GM18508 (cell line): ENCODE data around the gene AIP.
"Not testable (repeated sequence)": the region's sequence is repeated elsewhere in the genome, so short reads cannot be mapped to it uniquely, and the experiment has no call there.

ENCODE experiments used
- ATAC-seq: cut with Tn5 transposase; IDR thresholded peaks from one replicate; pipeline ENCODE4 v1.9.1; 2021; ENCODE audit warnings: moderate number of reproducible peaks; ENCODE audit not compliant: insufficient read depth, unreplicated experiment

The AIP gene

DNA sequence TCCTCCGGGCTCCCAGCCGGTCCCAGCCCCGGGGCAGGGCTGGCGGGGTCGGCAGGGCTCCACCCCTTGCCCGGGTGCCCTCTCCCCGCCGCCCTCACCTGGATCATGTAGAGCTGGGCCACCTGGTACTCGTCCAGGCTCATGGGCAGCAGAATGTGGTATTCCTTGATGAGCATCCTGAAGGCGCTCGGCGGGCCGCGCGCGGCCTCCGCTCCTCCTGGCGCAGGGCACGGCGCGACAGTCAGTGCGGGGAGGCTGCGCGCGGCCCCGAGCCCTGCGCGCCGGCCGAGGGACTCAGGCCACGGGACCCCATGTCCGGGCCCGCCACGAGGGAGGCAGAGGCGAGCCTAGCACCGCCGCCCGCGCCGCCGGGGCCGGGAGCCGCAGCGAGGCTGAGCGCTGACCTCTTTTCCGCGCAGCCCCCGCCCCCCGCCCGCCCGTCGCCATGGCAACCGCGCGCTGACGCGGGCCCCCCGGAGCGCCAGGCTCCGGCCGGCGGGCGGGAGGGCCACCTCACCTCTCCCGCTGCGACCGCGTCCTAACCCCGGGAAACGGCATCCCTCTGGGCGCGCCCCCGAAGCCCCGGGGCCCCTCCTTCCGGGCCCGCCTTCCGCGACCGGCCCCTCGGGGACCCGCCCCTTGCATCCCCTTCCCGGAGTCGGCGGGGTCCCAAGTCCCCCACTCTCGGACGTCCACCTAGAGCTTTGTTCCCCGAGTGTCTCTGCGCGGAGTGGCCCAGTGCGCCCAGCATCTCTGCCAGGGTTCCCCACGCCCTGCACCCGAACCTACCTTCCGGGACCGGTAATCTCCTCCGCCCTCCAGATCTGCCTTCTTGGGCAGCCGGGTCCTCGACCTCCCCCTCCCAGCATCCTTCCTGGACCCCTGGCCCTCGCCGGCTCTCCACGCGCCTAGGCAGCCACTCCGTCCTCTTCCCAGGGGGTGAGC, 21.5 kb downstream of the AIP start:
- no peak for ATAC-seq

DNA sequence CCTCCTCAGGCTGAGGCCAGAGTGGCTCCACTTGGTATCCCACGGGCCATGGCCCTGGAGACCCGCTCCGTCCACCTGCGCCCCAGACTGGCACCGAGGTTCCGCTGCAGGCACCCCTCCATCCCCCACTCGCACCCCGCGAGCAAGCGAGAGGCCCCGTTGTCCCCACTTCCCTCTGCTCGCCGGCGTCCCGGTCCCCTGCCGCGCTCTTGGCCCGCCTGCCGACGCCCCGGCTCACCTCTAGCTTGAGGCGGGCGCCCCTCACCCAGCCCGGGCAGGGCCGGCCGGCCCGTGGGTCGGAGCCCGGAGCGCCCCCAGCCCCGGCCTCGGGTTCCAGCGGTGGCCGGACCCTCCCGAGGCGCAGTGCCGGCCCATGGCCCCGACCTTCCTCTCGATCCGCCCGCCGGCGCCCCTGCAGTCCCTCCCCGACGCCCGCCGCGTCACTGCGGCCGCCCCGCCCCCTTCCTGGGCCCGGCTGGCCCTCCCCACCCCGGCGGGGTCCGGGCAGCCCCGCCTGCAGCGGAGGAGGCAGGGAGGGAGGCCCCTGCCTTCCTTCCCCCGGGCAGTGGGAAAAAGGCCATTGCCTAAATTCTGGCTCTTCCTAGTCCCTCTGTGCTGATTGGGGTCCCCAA, 22.2 kb downstream of the AIP start, which contains the start of gene PITPNM1:
TSS of gene PITPNM1 (minus strand) at position 414 of the 632 bp plus-strand sequence. CDS start 1,183 bp downstream, outside the sequence.
- no peak for ATAC-seq

DNA sequence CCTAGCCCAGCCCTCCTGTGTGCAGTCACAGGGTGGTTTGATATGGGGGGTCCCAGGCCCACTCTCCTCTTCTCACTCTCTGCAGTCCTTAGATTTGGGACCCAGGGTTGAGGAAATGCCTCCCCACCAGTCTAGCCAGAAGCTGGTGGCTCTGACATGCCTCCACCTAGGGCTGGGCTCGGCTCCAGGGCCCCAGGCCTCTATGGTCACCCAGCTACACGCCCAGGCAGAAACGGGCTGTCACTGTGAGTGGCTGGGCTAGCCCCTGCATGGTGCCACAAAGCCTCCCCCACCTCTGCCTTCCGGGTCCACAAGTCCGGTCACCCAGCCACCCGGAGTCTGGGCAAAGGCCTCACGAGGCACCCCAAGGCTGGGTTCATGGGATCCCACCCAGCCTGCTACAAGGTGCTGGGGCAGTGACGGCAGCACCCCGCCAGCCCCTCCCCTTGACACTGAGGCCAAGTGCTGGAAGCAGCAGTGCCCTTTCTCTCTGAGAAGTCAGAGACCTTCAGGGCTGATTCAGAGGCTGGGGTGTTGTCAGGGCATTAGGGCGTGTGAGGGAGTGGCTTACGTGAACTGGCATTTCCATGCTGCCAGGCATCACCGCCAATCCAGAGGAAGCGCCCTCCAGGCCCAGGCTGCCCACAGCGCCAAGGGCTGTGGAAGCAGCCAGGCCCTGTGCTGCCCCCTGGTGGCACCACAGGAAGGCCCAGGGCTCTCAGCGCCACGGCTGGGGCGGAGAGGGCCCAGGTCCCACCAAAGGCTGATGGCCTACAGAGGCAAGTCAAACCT, 23.0 kb downstream of the AIP start:
- ATAC-seq = no peak

DNA sequence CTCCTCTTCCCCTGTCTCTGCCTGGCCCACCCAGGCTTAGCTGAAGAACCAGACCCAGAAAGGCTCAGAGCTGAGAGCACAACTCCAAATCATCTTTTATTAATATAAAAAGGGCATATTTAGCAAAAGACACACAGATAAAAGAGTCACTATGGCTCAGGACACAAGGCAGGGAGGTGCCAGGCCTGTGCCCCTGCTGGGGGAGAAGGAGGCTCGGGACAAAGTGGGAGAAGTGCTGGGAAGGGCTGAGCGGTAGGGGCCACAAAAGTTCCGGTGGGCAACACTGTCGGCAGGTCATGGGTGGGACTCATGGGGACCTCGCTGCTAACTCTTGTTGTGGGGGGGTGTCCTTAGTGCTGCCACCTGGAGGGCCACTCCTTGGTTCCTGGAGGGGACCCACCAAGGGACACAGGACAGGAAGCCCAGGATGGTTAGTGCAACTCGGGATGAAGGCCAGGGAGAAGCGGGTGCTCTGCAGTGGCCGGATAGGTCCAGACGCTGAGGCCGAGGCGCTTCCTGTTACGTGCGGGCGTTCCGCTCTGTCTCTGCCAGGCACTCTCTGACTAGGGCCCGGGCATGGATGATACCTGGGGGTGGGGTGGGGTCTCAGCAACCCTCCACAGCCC, 23.7 kb downstream of the AIP start:
- no peak for ATAC-seq

DNA sequence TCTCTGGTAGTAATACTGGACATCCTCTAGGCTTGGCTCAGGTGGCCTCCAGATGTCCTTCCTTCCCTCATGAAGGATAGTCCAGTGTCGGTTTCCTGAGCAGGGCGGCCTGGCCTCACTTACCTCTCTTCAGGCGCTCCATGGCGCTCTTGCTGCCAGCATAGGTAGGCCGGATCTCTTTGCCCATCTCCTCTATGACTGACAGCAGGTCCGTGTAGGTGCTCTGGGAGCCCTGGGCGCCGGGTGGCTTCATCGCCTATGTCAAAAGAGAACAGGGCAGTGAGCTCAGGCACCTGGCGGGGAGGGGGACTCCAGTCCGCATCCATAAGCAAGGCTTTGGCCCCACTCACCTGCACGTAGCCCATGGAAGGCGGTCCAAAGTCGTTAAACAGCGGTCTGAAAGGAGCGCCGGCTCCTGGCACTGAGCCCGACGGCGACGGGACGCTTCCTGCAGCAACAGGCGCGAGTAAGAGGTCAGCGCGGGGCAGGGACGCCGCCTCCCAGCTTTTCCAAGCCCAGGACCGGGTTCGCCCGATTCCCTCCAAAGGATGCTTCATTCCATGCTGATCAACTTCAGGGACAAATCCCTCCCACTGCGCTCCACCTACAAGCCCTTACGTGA, 24.5 kb downstream of the AIP start:
- no peak for ATAC-seq

DNA sequence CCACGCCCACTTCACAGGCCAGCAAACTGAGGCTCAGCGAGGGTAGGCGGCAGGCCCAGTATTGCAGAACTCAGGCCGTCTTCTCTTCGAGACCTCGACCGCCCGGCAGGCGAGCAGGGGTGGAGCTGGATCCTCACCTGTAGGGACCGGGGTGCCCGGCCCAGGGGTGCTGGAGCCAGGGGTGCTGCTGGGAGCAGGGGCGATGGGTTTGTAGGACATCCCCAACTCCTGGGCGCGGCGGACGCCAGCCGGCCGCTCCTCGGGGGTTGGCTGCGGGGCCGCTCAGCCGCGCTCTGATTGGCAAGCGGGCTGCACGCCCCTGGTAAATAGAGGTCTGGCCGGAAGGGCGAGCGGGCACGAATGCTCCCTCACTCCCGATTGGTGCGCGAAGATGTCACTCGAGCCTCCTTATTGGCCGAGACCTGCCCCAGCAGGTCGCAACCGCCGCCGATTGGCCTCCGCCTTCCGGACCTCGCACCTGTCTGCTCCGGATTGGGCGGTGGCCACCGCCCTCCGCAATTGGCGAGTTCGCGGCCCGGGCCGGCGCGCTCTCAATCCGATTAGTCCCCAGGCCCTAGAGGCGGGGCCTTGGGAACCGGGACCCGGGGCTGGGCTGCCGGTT, 25.1 kb downstream of the AIP start, which contains the start of gene CDK2AP2:
TSS of gene CDK2AP2 (minus strand) at position 299 of the 622 bp plus-strand sequence. CDS start at position 219, 80 bp downstream.
- ATAC-seq = peak; percentile 60

DNA sequence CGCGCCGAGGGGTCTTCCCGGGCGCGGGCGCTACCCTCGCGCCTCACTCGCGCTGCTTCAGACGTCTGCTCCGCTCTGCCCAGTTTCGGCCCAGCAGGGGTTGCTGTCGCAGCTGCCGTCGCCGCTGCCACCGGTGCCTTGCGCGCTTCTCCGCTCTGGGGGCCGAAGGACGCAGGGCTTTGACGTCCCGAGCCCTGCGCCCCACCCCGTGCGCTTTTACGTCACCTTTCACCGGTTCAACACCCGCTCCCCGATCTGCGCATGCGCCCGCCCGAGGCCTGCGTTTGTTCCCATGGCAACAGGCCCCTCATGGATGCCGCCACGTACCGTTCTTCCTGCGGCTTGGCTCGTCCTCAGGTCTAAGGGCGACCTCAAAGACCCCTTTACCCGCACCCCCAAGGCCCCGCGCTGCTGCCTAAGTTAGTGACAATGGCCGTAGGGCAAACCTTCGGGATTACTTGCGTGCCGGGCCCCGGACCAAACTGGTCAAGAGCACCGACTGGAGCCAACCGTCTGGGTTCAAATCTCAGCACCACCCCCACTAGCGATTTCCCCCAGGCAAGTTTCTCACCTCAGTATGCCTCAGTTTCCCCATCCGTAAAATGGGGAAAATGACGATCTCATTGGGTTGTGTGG, 25.8 kb downstream of the AIP start:
- peak; percentile 23 for ATAC-seq

DNA sequence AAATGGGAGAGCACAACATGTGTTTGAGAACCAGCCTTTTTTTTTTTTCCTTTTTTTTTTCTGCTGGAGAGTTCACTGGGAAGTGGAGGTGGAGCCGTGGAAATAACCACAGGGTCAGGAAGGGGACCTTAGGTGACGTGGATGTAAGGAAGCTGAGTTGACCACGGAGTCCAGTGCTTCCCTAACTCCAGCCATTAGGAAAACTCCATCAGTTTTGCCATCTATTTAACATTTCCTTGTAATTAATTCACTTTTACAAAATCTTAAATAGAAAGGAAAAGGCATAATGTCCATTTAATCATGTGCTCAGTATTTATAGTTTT, 27.2 kb downstream of the AIP start:
- ATAC-seq = no peak

DNA sequence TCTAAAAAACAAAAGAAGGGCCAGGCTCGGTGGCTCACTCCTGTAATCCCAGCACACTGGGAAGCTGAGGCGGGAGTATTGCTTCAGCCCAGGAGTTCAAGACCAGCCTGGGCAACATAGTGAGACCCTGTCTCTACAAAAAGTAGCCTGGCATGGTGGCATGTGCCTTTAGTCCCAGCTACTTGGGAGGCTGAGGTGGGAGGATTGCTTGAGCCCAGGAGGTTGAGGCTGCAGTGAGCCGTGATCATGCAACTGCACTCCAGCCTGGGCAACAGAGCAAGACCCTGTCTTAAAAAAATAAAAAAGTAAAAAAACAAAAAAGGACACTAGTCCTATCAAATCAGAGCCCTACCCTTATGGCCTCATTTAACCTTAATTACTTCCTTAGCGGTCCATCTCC, 28.7 kb downstream of the AIP start:
- not testable (repeated sequence) for ATAC-seq

DNA sequence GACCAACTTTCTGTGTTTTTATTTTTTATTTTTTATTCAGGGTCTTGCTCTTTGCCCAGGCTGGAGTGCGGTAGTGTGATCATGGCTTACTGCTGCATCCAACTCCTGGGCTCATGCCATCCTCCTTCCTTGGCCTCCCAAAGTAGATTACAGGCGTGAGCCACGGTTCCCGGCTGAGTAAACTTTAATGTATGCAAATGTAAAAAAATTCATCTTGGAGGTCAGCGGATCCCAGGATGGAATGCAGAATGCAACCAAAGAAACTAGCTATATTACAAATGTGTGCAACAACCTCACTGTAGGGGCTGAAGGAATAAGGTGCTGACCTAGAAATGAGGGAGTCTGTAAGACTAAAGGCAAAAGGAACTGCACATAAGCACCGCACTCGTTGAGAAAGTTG, 31.3 kb downstream of the AIP start:
- ATAC-seq = no peak

DNA sequence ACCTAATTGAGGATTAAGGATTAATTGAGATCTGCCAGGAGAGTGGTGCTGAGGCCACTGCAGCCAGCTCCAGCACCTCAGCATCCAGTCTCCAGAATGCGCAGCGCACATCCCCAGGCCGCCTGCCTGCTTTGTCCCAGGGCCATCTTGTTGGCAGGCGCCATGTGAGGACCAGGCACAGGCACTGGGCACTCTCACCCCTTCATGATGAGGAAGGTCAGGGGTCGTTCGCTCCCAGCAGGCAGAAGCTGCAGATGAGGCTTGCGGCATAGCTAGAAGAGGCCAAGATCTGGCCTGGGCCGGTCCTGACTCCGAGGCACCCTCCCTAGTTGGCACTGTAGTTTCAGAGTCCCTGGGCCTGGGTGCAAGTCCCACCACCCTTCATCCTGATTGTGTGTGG, 34.0 kb downstream of the AIP start:
- no peak for ATAC-seq

DNA sequence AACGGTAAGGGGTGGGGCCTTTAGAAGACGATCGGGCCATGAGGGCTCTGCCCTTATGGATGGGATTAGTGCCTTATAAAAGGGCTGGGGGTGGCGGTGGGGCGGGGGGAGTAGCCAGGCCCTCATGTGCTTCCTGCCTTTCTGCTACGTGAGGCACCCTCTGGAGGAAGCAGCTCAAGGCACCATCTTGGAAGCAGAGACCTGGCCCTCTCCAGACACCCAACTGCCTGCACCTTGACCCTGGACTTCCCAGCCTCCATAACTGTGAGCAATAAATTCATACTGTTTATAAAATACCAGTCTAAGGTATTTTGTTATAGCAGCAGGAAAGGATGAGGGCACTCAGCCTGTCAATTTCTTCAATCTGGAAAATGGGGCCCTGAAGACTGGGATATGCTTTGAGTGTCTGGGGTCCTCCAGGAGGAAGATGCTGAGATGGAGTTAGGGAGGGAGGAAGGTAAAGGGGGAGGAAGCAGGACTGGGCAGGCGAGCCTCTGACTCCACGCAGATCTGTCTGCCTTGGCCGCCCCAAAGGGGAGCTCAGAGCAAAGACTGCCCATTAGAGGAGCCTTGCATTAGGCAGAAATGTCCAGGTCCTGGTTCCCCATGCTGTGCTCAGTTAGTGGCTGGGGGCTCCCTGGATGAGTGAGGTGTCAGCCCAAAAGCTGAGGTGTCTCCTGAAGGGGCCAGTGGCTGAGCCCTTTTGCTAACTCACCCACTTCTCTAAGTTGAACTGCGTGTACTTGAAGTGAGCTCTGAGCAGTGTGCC, 35.1 kb downstream of the AIP start:
- ATAC-seq = no peak

DNA sequence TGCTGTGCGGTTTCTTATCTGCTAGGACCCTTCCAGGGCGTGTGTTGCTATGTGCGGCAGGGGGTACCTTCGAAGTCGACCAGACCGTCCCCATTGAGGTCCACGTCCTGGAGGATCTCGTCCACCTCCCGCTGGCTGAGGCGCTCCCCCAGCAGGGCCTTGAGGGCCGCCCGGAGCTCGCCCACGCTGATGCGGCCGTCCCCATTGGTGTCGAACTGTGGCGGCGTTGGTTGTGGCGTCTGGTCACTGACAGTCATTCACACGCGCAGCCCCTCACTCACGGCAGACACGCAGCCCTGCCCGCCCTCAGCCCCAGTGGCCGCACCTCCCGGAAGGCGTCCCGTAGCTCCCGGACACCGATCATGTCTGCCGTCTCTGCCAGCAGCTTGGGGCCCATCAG, 36.9 kb downstream of the AIP start:
- ATAC-seq = no peak

DNA sequence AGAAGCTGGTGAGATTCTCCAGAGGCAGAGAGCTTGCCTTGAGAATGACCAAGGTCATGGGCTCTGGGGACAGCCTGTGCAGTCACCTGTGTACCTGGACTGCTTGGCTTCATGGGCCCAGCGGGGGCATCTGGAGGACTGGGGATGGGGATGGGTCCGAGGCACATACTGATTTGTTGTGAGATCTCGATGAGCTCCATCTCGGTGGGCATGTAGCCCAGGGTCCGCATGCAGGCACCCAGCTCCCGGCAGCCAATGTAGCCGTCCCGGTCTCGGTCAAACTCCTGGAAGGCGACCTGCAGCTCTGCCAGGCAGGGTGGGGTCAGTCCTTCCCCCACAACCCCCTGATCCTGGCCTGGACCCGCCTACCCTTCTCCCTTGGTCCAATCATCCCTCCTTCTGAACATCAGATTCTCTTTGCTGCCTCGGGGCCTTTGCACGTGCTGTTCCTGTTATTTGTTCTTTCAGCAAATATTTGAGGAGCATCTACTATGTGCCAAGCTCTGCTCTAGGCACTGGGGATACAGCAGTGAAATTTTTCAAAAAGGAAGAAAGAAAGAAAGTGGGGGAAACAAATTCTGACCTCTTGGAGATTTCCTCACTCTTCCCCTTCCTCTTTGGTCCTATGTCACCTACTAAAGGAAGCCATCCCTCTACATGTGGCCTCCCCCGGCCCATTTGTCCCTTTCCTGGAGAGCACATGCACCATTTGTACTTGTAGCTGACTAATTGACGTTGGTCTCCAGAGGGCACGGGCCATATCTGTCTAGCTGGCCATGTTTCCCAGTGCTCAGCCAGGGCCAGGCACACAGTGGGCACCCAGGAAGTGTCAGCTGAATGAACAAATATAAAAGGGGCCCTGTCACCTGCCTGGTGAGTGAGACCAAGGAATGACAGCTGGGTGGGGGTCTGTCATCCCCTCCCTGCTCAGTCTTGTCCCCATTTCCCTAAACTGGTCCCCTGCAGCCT, 38.3 kb downstream of the AIP start:
- ATAC-seq = no peak

DNA sequence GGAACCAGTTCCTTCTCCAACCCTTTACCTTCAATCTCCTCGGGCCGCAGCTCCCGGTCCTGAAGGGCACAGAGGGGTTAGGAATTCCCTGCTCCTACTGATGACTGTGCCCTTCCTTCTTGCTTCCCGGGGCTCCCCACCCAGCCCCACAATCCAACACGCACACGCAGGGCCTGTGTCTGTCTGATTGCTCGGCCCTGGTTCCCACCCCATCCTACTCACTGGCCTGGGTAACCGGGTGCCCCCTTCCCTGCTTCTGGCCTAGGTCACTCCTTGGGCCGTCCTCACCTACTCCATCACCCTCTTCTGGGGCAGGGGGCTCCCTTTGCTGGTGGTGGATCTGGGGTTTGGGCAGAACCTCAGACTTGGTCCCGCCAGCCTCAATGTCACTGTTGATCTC, 39.1 kb downstream of the AIP start:
- ATAC-seq = no peak

DNA sequence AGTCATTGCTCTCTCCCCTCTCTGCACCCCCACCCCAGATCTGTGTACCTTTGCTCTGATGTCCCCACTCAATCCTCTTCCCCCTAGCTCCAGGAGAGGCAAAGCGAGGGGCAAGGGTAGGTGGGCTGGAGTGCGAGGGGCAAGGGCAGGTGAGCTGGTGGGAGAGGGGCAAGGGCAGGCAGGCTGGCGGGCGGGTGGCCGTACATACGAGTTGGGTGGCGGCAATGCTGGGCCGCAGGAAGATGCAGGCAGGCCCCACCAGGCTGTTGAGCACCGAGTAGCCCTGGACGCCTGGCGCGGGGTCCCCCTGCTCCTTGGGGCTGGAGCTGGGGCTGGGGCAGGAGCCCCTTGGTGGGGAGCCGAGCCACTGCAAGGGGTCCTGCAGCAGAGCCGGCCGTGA, 39.5 kb downstream of the AIP start:
- no peak for ATAC-seq

DNA sequence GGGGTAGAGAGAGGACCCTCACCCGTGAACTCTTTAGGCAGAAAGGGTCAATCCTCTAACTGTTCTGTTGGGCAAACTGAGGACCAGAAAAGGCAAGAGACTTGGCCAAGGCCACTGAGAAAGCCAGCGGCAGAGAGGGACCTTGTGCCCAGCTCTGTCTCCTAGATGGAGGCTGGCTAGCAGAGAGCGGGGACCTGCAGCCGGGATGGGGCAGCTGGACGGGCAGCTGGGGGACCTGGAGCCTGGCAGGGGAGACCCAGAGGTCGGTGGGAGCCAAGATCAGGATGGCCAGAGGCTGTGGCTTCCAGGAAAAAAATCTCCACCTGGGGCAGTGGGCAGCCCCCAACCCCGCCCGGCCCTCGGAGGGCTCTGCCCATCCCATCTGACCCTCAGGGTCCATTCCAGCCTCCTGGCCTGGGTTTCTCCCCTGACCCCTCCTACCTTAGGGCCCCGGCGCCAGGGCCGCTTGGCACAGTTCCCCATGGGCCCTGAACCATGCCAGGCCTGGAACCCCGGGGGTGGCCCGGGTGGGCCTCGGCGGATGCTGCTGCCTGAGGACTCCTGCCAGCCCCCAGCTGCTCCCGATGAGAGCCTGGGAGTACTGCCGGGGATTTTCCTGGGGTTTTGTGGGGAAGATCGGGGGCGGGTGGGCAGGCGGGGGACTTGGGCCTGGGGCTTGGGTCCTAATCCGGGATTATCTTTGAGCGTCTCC, 40.2 kb downstream of the AIP start, which contains the start of gene CABP2:
TSS of gene CABP2 (minus strand) at position 603 of the 712 bp plus-strand sequence. CDS start at position 483, 120 bp downstream.
- ATAC-seq = no peak
